ENCODE results near the gene SRGAP2C.
"Not testable (repeated sequence)": the region's sequence is repeated elsewhere in the genome, so short reads cannot be mapped to it uniquely, and the experiment has no call there.

DNA sequence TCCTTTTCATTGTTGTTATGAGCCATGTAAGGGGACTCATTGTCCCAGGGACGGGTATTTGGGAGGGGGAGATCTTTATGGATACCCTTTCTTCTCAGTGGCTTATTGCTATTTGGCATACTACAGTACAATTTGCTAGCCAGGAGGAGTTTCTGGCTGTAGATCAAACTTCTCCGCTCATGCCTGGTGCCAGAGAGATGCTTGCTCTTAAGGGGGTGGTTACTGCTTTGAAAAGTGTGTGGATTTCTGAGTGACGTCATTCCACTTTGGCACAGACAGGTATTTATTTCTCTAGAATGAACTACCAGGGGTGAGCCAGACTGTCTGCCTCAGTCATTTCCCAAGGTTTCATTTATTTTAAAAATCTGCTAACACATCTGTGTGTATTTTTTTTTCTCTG, 131.3 kb downstream of the SRGAP2C start:
- TF ChIP-seq SUZ12 (IDR thresholded peaks at IDR 0.05; ENCODE audit: low read depth, low read length); EP300 (IDR thresholded peaks at IDR 0.05; ENCODE audit: low read depth in 2 of 2, low read length in 2 of 2); EP300 (CRISPR knock-in tag; IDR thresholded peaks at IDR 0.05; ENCODE audit: borderline replicate concordance): not testable (repeated sequence)
